ENCODE data around the gene ALK. TPM values are rescaled to one million over a fixed set of nuclear protein-coding genes. Genes with fewer than 3 reads are reported as not detected.

Gene ALK
- total RNA-seq, 1 experiment from 2014 or later = not detected

GRCh38 chr2:29226808-29227207 is 694.6 kb downstream of the ALK start:
- no CpG with 5 or more reads among the region's 7 CpGs for WGBS (ENCODE audit: extremely low coverage, insufficient read length, low lambda C conversion rate)
- peaks cover 0 to 6% of the 10 kb centered on the region in 2 experiments; a peak in 1 of 4 replicates for H3K4me1 Mint-ChIP-seq

More at GRCh38 chr2:29226808-29227207, 694.6 kb downstream of the ALK start:
- Mint-ChIP-seq H3K27me3 (ENCODE audit: low read depth) (peaks cover 8% of the 10 kb centered on the region; the same call in 1 of the 2 replicates), H3K4me3 (no peak overlapping the region), H3K9me3 (no peaks in the 10 kb centered on the region), H3K27ac (peak overlapping the region in 1 of 3 experiments; percentile 84; a peak in 1 of 7 replicates), H3K36me3 (ENCODE audit: insufficient read depth in 1 of 3, low read depth in 3 of 3) (no peaks in the 10 kb centered on the region)
- H2BK12ac ChIP-seq (ENCODE audit: insufficient read length, low read depth, low read length) = no peak overlapping the region
- no peaks in the 10 kb centered on the region for H3K23me2 ChIP-seq (ENCODE audit: insufficient read length, low read depth, low read length, poor library complexity, severe bottlenecking)
- H2BK15ac ChIP-seq (ENCODE audit: low read depth, low read length) = no peak overlapping the region
- H3K79me1 ChIP-seq (ENCODE audit: insufficient read depth, low read depth, low read length, poor library complexity, severe bottlenecking) = no peaks in the 10 kb centered on the region
- H3K9ac ChIP-seq (ENCODE audit: extremely low read depth, insufficient read length, low read length) = no peak overlapping the region
- TF ChIP-seq CTCF (conservative IDR thresholded peaks at IDR 0.05) = no peak
- H4K5ac ChIP-seq (ENCODE audit: insufficient read length, low read depth, low read length) = no peak overlapping the region
- no peak overlapping the region for H2BK5ac ChIP-seq (ENCODE audit: insufficient read length, low read length)
- no peak overlapping the region for H3K56ac ChIP-seq (ENCODE audit: insufficient read length, low read depth, low read length)
- H4K8ac ChIP-seq (replicated peaks; ENCODE audit: insufficient read length, low read depth, low read length) = no peak overlapping the region
- H3K9me3 ChIP-seq (ENCODE audit: control insufficient read depth, low read depth, low read length) = no peaks in the 10 kb centered on the region
- no peak overlapping the region for H2AFZ ChIP-seq (ENCODE audit: low read length)
- no peak overlapping the region for H3K4ac ChIP-seq (ENCODE audit: low read depth, low read length)
- no peak overlapping the region for H3K14ac ChIP-seq (ENCODE audit: insufficient read depth, low read length)
- no peak overlapping the region for H4K91ac ChIP-seq (ENCODE audit: insufficient read length, low read depth, low read length)
- H3K79me2 ChIP-seq (ENCODE audit: insufficient read depth, low read length) = no peaks in the 10 kb centered on the region
- no peak for DNase-seq
- H3K18ac ChIP-seq (ENCODE audit: insufficient read length, low read depth, low read length) = no peak overlapping the region
- H2AK5ac ChIP-seq (ENCODE audit: insufficient read length, low read length) = no peak overlapping the region
- H3K4me1 ChIP-seq (ENCODE audit: insufficient read depth, low read length) = no peaks in the 10 kb centered on the region
- H3K4me2 ChIP-seq (ENCODE audit: insufficient read depth, insufficient read length, low read length) = no peak overlapping the region
- no peaks in the 10 kb centered on the region for H4K20me1 ChIP-seq (ENCODE audit: control insufficient read depth, insufficient read depth, insufficient read length)
- H3T11ph ChIP-seq (ENCODE audit: low read length) = no peak overlapping the region
- H3K27me3 ChIP-seq (ENCODE audit: insufficient read depth, low read length) = no peaks in the 10 kb centered on the region
- no peak overlapping the region for H2BK120ac ChIP-seq (ENCODE audit: low read depth, low read length, poor library complexity, severe bottlenecking)
- H3K23ac ChIP-seq (ENCODE audit: insufficient read length, low read depth, low read length) = no peak overlapping the region
- no peak overlapping the region for H3K27ac ChIP-seq (ENCODE audit: insufficient read length, low read depth, low read length)
- H2BK20ac ChIP-seq (ENCODE audit: low read depth, low read length, poor library complexity, severe bottlenecking) = no peak overlapping the region
